WI38 (cell line): Measurements from ENCODE around the gene FLVCR2.

ENCODE experiments used
- H3K4me3 ChIP-seq: 2 replicates; pipeline ENCODE4 v1.5.1; 2011; ENCODE audit warnings: low read depth, mild to moderate bottlenecking, control low read depth, low read length
- CTCF ChIP-seq: IDR thresholded peaks from 2 replicates; pipeline ENCODE4 v1.5.1; 2012; ENCODE audit warnings: low read depth, mild to moderate bottlenecking, control low read depth, low read length

FLVCR2 gene

GRCh38 chr14:75662966-75663365 lies 84.5 kb downstream of the FLVCR2 start:
- no peak for TF ChIP-seq CTCF
- H3K4me3 ChIP-seq = no peak overlapping the region

GRCh38 chr14:75667099-75667765 lies 88.8 kb downstream of the FLVCR2 start:
- TF ChIP-seq CTCF = no peak
- H3K4me3 ChIP-seq = no peak overlapping the region

- TF ChIP-seq CTCF = no peak
- no peak overlapping the region for H3K4me3 ChIP-seq
These were observed 94.3 kb downstream of the FLVCR2 start for GRCh38 chr14:75672605-75673192.

DNA sequence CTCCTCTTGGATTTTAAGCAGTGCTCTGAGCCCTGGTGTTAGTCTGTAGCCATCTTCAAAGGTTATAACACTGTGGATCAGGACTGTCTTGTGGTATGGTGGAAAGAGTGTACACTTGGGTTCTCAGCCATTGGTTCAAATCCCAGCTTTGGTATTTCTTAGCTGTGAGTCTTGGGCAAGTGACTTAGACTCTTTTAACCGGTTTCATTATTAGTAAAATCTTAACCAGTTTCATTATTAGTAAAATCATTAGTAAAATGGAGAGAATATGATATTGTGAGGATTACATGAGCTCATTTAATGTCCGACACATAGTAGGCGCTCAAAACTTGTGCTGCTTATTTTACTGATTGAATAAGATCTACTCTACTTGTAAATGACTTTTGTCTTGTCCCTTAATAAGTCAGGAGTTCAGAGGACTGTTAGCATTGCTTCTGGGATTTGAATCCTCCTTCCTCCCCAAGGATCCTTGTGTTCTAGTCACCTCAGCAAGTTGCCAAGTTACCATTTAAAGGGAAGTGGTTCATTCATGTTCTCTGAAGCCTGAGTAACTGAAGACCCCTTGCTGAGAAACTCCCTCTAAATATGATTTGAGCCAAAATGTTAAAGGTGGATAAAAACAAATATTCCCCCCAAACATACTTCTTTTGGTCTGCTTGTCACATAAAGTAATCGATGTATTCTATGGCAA lies 95.1 kb downstream of the FLVCR2 start:
- no peak for TF ChIP-seq CTCF
- H3K4me3 ChIP-seq = no peak overlapping the region

GRCh38 chr14:75675265-75675960 lies 97.0 kb downstream of the FLVCR2 start:
- no peak for TF ChIP-seq CTCF
- H3K4me3 ChIP-seq = no peak overlapping the region

GRCh38 chr14:75685910-75686309 lies 107.5 kb downstream of the FLVCR2 start:
- no peak for TF ChIP-seq CTCF
- H3K4me3 ChIP-seq = no peak overlapping the region

DNA sequence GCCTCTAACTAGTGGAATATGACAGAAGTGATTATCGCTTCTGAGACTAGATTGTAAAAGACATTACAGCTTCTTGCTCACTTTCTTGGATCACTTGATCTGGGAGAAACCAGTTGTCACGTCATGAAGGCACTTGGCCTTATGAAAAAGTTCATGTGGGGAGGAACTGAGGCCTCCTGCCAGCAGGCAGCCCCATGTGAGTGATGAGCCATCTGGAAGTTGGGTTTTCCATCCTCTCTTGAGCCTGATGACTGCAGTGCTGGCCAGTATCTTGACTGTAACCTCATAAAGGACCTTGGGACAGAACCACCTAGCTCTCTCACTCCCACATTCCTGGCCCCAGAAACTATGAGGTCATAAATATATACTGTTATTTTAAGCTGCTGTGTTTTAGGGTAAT lies 110.6 kb downstream of the FLVCR2 start:
- TF ChIP-seq CTCF = no peak
- no peak overlapping the region for H3K4me3 ChIP-seq
